Thoracic aorta endothelial cell (primary cell): ENCODE data around the gene PPIL3. TPM values are rescaled to one million over a fixed set of nuclear protein-coding genes. Genes with fewer than 3 reads are reported as not detected.

Experiments used
- small RNA-seq: library from RNA; depleted of rRNA; stranded (forward); fragments of <200 nt; gene quantifications from one replicate; pipeline ENCODE3, GENCODE V24; 2012
- total RNA-seq: library from RNA; depleted of rRNA; stranded (reverse); fragments of >200 nt; gene quantifications from 2 replicates; pipeline ENCODE4 v1.2.3, GENCODE V29; 2012

PPIL3 gene
- total RNA-seq = 17.0 and 39.6 TPM in 2 replicates

DNA sequence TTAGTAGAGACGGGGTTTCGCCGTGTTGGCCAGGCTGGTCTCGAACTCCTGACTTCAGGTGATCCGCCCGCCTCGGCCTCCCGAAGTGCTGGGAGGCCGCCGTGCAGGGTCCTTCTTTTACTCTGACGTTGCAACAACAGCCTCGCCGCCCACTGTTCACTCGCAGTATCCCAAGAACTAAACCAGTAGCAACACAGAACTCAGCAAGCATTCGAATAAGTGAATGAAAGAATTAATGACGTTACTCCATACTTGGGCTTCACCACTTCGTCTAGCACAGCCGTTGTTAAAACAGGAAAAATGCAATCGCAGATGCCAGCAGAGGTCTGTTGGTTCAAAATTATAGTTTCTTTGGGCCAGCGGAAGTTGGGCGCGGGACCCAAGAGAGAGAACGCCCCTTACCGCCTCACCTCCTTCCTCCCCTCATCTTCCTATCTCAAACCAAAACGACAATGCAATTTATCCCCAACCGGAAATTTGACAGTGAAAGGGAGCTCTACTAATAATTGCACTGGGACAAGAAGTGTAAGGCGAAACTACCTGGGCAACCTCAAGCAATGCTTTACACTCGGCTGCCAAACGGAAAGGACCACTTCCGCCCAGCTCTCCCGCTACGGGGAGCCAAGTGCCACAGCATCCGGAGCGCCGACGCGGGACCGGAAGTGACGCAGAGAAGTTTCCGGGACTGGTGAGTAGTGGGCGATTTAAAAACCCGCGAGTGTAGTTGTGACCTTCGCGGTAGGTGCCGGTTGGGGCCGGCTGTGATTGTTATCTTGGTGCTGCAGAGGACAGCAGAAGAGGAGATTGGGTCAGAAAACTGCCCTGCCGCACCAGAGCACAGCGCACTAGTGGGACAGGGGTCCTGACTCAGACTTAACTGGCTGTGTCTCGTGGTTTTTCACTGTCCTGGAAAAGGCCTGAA is at the start of gene PPIL3, which contains the start of gene NIF3L1:
PPIL3 (minus strand) TSS at position 374 of the 922 bp plus-strand sequence. CDS start 1,462 bp downstream, outside the sequence.
NIF3L1 (plus strand) TSS at position 668 of the 922 bp plus-strand sequence. CDS start 2,573 bp downstream, outside the sequence.

DNA sequence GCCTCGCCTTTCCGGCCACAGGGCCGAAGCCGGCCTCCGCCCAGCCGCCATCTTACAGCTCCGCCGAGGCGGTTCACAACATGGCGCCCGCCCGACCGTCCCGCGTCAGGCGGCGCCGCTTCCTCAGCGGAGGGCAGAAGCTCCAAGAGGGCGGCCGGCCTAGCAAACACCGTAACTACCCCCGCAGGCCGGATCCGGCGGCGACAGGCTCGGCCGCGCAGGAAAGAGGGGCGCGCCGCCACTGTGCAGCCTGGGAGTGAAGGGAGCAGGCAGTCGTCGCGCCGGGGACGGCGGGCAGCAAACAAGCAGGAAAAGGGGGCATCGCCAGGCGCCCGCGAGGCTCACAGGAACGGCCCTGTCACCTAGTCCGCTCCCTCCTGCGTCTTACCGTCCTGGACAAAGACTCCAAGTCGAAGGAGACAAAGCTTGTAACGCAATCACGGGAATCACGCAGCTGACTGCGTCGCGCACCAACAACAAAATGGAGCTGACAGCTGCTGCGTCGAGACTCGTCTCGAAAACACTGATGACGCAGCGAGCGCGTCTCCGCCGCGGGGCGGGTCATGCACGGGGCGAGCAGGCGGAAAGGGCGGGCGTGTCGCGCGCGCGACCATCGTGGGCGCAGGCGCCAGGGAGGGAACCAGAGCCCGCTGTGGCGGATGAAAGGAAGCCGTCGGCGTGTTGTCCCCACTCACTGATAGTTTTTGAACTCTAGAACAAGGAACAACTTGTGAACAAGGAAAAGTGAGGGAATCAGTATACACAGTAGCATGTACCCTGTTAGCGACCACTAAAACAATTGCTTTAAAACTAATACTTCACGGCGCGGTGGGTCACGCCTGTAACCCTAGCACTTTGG is 24.5 kb downstream of the PPIL3 start, which contains the start of gene CLK1:
CLK1 (minus strand) TSS at position 483 of the 859 bp plus-strand sequence. CDS start 2,796 bp downstream, outside the sequence.

Small RNA genes within 50 kb of the gene (small RNA-seq; reads per million reads assigned to genes)
- not detected for gene RF00019
- not detected for gene RNA5SP115
- gene RNU6-312P = not detected
- gene RNU6-31P = not detected
- gene RNU6-762P = not detected

Other genes starting within 250 kb of the PPIL3 start
- gene BZW1, start 77.2 kb downstream of the PPIL3 start, total RNA-seq = 1,049 and 1,370 TPM in 2 replicates
- gene CLK1, start 24.4 kb downstream of the PPIL3 start, total RNA-seq = 87.8 and 104 TPM in 2 replicates
- gene NIF3L1, start 294 bp upstream of the PPIL3 start, total RNA-seq = 17.2 and 18.5 TPM in 2 replicates
- gene ORC2, start 74.6 kb upstream of the PPIL3 start, total RNA-seq = 29.9 and 36.4 TPM in 2 replicates
- gene HYCC2, start 182.6 kb upstream of the PPIL3 start, total RNA-seq = 26.3 and 31.5 TPM in 2 replicates
- 81.8 and 94.8 TPM in 2 replicates for gene NDUFB3, start 182.9 kb upstream of the PPIL3 start, total RNA-seq
- gene CFLAR, start 227.1 kb upstream of the PPIL3 start, total RNA-seq = 385 and 532 TPM in 2 replicates